Body of pancreas (tissue), 4 donors: Measurements from ENCODE around the gene FIGN. TPM values are rescaled to one million over a fixed set of nuclear protein-coding genes. Genes with fewer than 3 reads are reported as not detected.

ENCODE experiments used
- ATAC-seq: fragments of 150-250 bp; one replicate; pipeline ENCODE4 v1.9.1; 2016
- DNase-seq, 4 donors: peaks; one replicate each; pipeline ENCODE4 v3.0.0-alpha.2; 2019
- H3K27ac ChIP-seq, 4 donors: fragments of 200-600 bp; sonication (generic); 1 replicate in 3 of 4; 2 replicates in 1 of 4; pipeline versions ENCODE4 v1.5.1 to v1.6.1; 2016 to 2019; ENCODE audit warnings: mild to moderate bottlenecking in 1 of 4, mixed read lengths in 1 of 4, moderate library complexity in 1 of 4
- H3K27me3 ChIP-seq, 2 donors: fragments of 200-600 bp; sonication (generic); one replicate each; pipeline ENCODE4 v1.6.0; 2016; ENCODE audit warnings: mild to moderate bottlenecking in 1 of 2
- H3K36me3 ChIP-seq, 2 donors: fragments of 200-600 bp; sonication (generic); replicated peaks in 1 of 2; 2 replicates each; pipeline ENCODE4 v1.5.1; 2016; ENCODE audit warnings: low read depth in 2 of 2; ENCODE audit not compliant: insufficient read depth in 1 of 2
- H3K4me1 ChIP-seq: fragments of 200-600 bp; sonication (generic); one replicate; pipeline ENCODE4 v1.6.0; 2016
- H3K4me3 ChIP-seq, 2 donors: fragments of 200-600 bp; sonication (generic); 1 replicate in 1 of 2; 2 replicates in 1 of 2; pipeline ENCODE4 v1.5.1; 2016 to 2019
- H3K9me3 ChIP-seq, 3 donors: fragments of 200-600 bp; sonication (generic); 1 replicate in 2 of 3; 2 replicates in 1 of 3; pipeline ENCODE4 v1.5.1; 2016
- CTCF ChIP-seq, 7 experiments: fragments of 450-650 bp in 4 of 7; fragments of 200-600 bp in 3 of 7; sonication (generic) in 3 of 7; IDR thresholded peaks; one replicate each; pipeline ENCODE4 v1.5.1; 2016 to 2019; ENCODE audit warnings: antibody characterized with exemption in 7 of 7
- POLR2A ChIP-seq, 3 donors: fragments of 450-650 bp; IDR thresholded peaks; one replicate each; pipeline ENCODE4 v1.6.1; 2016; ENCODE audit warnings: antibody characterized with exemption in 3 of 3, mild to moderate bottlenecking in 2 of 3
- WGBS, 2 donors: methylation state at CpG; one replicate each; pipeline ENCODE4 v1.1.5; 2017; 5-methylcytosine and 5-hydroxymethylcytosine counted together
- intact Hi-C: fragments of 100-400 bp; cut with DNase I; formaldehyde crosslinking; loops from one replicate; pipeline ENCODE4 v1.15.1; 2023
- total RNA-seq, 2 donors: library from RNA; depleted of rRNA; stranded (reverse); fragments of >200 nt; gene quantifications; one replicate each; pipeline ENCODE4 v1.1.0, GENCODE V29; 2016

Gene FIGN
- total RNA-seq, 2 donors from 2014 or later: 3.4 to 4.0 TPM

DNA sequence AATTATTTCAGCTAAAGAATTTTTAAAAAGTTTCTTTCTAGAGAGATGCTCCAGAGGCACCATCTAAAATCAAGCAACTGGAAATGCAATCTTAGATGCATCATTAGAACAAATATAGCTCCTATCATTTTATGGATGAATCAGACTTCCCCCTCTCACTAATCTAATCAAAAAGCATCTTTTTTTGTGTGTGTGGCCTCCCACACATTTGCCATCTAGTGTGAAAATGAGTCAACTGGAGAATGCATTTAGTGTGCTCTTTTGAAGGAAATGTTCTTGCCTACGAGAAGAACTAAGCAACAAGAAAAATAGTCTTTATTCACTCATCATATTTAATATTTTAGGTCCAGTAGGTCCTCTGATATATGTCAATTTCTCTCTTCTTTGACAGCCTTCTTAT, 39.5 kb upstream of the FIGN start:
- TF ChIP-seq CTCF (IDR thresholded peaks at IDR 0.05): no peak
- no peak for TF ChIP-seq POLR2A (IDR thresholded peaks at IDR 0.05)
- no peak for DNase-seq
- Histone ChIP-seq H3K9me3 (no peaks in the 10 kb centered on the region), H3K27ac (no peak overlapping the region), H3K27me3 (no peaks in the 10 kb centered on the region), H3K36me3 (no peaks in the 10 kb centered on the region), H3K4me3 (no peak overlapping the region), H3K4me1 (peaks cover 9% of the 10 kb centered on the region)
- intact Hi-C loops: no loop called here
- WGBS, 2 donors: 76 to 80% methylated on average over 1 of the region's 1 CpG
- no peak for ATAC-seq

DNA sequence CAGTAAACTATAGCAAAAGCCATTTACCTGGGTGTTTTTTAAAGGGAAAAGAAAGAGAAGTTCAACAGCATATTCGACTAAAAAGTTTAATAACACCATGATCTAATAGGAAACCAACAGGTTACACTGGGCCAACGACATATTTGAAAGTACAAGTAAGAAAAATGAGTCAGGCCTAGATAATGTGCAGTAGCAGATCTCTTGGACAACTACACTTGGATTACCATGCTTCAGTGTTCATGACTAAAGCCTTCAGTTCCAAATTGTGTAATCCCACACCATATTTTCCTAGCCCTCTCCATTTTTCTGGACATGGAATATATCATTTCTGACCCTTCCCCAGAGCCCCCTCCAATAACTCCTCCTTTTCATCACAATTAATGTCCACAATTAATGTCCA, 39.1 kb upstream of the FIGN start:
- no peaks in the 10 kb centered on the region for H3K36me3 ChIP-seq
- intact Hi-C loops: no loop called here
- no peak overlapping the region for H3K4me3 ChIP-seq
- no peaks in the 10 kb centered on the region for H3K9me3 ChIP-seq
- DNase-seq (no peak), ATAC-seq (peak; percentile 71)
- H3K27ac ChIP-seq: no peak overlapping the region
- H3K4me1 ChIP-seq: peaks cover 5% of the 10 kb centered on the region
- TF ChIP-seq CTCF (IDR thresholded peaks at IDR 0.05) (no peak), POLR2A (IDR thresholded peaks at IDR 0.05) (no peak)
- 49 to 57% methylated on average over 2 of the region's 2 CpGs for WGBS, 2 donors
- no peaks in the 10 kb centered on the region for H3K27me3 ChIP-seq

GRCh38 chr2:163773276-163773675, 37.5 kb upstream of the FIGN start:
- DNase-seq (no peak), ATAC-seq (no peak)
- H3K27me3 ChIP-seq: no peaks in the 10 kb centered on the region
- intact Hi-C loops: no loop called here
- H3K4me1 ChIP-seq: no peaks in the 10 kb centered on the region
- H3K9me3 ChIP-seq: no peaks in the 10 kb centered on the region
- no peaks in the 10 kb centered on the region for H3K36me3 ChIP-seq
- H3K4me3 ChIP-seq: no peak overlapping the region
- no peak overlapping the region for H3K27ac ChIP-seq
- TF ChIP-seq POLR2A (IDR thresholded peaks at IDR 0.05): no peak
- TF ChIP-seq CTCF (IDR thresholded peaks at IDR 0.05): no peak
- 28 to 37% methylated on average over 3 of the region's 3 CpGs for WGBS, 2 donors

GRCh38 chr2:163771596-163771995, 35.8 kb upstream of the FIGN start:
- ATAC-seq (no peak), DNase-seq (no peak)
- Histone ChIP-seq H3K27me3 (no peaks in the 10 kb centered on the region), H3K36me3 (no peaks in the 10 kb centered on the region), H3K4me1 (no peaks in the 10 kb centered on the region), H3K9me3 (no peaks in the 10 kb centered on the region), H3K27ac (no peak overlapping the region), H3K4me3 (no peak overlapping the region)
- WGBS, 2 donors: 82 to 90% methylated on average over 4 of the region's 4 CpGs
- TF ChIP-seq CTCF (IDR thresholded peaks at IDR 0.05) (no peak), POLR2A (IDR thresholded peaks at IDR 0.05) (no peak)
- intact Hi-C loops: no loop called here

DNA sequence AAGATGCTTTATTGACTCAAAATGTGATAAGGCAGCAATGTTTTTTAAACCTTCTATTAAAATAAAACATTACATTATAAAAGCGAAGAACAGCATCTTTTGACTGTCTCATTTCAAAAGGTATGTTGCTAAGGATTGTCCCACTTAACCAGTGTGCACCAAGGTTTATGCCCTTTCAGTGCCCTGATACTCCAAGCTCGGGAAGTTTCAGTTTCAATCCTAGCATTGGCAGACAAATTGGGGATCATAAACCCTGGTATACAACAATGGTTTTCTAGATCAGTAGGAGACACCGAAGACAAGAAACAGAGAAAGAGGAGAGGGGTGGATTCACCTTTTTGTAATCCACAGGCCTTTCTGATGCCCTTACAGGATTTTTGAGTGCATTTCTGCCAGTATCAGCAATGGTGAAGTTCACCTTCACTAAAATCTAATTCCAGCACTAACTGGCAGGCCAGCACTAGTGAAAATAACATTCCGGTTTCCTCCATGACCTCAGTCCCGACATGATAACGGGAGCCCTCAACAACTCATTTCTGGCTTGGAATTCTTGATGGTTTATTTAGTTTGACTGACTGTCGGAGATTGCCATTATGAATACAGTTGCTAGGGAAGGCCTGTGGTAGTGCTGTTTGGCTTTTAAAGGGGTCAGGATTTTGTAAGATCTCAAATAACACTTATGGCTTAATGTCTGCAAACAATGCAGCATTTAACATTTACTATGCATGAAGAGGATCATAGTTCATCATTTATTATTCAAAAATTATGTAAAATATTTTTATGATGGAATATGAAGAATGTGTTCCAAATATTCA, 33.3 kb upstream of the FIGN start:
- Histone ChIP-seq H3K27ac (no peak overlapping the region), H3K4me3 (no peak overlapping the region), H3K9me3 (no peaks in the 10 kb centered on the region), H3K4me1 (no peaks in the 10 kb centered on the region), H3K27me3 (no peaks in the 10 kb centered on the region), H3K36me3 (no peaks in the 10 kb centered on the region)
- ATAC-seq: no peak
- no peak for TF ChIP-seq POLR2A (IDR thresholded peaks at IDR 0.05)
- no peak for TF ChIP-seq CTCF (IDR thresholded peaks at IDR 0.05)
- DNase-seq: no peak
- WGBS, 2 donors: 73 to 81% methylated on average over 7 of the region's 7 CpGs
- intact Hi-C loops: no loop called here
